ENCODE data around the gene BTN1A1.
A peak's percentile ranks its signal among the peaks of the same experiment; 100 is the strongest.
"Not testable (repeated sequence)": the region's sequence is repeated elsewhere in the genome, so short reads cannot be mapped to it uniquely, and the experiment has no call there.

BTN1A1 gene

DNA sequence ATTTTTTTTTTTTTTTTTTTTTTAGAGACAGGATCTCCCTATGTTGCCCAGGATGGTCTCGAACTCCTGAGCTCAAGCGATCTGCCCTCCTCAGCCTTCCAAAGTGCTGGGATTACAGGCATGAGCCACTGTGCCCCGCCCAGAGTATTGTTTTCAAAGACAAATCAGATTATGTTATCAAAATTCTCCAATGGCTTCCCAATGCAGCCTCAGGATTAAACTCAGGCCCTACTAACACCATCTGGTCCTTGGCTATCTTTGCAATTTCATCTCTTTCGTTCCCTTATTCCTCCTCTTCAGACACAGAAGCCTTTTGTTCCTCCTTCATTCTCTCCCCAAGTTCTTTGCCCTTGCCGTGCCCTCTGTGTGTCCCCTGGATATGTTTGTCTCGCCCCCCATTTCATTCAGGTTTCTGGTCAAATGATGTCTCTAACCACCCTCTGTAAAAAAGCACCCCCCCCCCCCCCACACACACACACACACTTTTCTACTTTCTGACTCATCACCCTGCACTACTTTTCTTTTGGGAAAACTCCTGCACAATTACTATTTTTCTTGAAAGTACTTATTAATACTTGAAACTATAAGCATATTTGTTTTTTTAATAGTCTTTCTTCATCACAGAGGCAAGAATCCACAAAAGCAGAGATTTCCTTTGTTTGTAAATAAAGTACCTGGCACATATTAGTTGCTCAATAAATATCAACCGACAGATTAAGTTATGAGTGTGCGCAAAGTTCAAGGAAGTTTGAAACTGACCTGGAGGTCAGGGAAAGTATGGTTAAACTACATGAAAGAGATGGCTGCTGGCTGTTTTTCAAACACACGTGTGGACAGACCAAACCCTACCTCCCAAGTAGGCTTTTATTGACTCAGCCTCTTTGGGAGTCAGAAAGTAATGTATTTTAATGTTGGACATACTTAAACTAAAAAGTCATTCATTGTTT lies 16.7 kb downstream of the BTN1A1 start:
- no peak for DNase-seq

DNA sequence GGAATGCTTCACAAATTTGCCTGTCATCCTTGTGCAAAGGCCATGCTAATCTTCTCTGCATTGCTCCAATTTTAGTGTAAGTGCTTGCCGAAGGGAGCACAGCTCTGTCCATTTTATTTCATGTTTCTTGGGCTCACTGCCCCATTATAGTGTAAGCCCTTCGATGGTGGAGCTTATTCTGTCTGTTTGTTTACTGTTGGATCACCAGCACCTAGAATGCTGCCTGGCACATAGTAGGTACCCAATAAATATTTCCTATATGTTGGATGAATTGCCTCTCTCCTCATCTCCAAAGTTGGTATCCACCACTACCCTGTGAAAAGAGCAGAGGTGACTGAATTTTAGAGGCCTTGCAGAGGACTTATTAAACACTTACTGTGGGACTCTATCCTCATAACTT lies 19.3 kb downstream of the BTN1A1 start:
- DNase-seq = no peak

DNA sequence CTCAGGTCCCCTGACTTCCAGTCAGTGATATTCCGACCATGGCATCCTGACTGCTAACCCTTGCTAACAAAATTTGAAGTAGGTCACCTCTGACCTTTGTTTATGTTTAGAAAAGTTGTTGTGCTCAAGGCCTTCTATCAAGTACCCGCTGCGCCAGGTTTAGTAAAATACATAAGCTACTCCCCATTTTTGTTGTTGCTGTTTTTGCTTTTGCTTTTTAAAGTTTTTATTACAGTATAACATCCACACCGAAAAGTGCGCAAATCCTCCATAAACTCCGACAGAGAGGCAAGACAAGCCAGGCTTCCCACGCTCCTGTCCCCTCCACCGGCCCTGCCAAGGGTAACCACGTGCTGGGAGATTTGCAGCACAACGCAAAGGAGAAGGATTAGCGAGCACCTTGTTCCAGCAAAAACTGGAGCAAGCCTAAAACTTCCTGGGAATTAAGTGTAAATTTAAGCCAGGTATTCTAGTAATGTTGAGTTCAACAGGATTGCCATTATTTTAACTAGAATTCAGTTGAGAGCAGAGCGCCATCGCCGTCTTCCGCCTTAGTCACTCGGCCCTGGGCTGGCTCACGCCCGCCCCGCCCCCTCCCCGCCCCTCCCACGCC lies 20.2 kb downstream of the BTN1A1 start:
- peak; percentile 87 for DNase-seq

DNA sequence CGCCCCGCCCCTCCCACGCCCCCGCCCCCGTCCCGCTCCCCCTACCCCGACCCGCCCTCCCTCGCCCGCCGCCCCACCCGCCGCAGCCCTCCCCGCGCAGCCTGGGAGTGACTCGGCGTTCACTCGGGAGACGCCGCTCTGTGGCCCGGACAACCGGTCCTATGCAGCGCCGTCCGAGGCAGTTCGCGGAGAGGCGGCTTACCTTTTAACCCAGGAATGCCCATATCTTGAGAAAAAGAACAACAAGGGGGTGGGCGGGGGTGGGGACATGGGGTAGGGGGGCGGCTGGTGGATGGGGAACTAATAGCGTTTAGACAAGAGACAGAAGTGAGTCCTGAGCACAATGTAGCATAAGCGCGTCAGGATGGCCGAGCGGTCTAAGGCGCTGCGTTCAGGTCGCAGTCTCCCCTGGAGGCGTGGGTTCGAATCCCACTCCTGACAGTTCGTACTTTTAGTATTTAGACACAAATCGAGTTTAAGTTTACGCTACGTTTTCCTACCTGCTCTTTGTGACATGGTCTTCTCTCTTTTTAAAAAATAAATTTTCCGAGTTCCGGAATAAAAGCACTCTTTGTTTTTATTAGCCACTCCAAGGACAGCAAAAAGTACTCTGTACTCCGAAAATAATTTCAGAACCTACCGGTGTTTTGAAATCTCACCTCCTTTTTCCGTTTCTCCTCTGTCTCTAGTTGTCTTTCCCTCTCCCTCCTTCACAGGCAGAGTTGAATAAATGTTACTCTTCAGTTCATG lies 20.9 kb downstream of the BTN1A1 start:
- DNase-seq = peak; percentile 93

DNA sequence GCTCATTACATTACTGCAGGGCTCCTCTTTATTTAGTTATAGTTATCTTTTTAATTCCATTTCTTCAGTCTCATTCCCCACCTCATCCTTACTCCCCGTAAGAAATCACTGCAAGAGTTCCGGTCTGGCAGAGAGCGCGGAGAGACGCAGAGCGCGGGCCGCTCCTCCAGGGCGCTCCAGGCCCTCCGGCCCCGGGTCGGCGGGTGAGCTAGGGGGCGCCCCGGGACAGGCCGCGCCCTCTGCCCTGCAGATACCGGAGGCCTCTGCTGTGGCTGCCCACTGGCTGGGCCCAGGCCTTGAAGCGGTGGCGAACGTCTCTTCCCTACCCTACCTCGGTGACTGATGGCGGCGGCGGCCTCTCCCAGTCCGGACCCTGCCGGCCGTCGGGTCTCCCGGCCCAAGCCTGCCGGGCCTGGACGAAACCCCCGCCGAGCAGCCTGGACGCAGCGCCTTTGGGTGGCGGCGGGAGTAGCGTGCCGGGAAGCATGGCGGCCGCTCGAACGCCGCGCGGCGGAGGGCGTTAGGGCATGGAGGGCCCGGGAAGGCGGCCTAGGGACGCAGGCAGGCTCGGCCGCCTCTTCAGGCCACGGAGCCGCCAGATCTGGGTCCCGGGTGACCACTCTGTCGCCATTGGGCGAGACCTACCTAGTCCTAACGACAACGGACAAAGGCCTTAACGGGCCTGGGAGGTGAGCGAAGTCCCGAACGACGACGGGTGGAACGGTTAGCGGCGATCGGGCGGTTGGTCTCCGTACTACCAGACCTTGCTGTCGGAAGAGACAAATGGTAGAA lies 21.7 kb downstream of the BTN1A1 start:
- peak; percentile 86 for DNase-seq

DNA sequence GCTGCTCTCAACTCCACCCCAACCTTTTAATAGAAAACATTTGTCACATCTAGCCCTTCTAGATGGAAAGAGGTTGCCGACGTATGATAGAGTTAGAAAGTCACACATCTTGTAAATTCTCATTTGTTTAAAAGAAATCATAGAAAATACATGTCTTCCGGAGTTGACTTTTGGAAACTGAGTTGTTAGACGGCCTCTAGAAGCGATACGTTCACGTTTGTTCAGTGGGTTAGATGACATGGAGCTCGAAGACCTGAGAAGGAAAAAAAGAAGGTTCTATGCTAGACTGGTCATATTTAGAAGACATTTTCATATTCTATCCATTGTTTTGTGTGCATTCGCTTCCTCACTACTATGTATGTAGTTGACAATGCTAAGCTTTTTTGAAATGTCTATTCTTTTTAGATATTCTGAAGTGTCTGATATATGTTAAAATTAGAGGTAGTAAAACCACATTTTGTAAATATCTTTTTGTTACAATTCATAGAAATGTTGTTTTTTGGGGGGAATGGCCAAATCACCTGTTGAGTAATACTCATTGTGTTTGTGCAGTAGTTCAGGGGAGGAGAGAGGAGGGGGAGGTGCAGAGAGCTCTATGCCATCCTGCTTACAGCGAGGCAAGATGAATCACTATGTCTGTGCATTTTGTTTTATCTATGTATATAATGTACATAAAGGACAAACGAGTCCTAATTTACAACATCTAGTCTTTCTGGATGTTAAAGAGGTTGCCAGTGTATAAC lies 22.6 kb downstream of the BTN1A1 start:
- peak; percentile 10 for DNase-seq

DNA sequence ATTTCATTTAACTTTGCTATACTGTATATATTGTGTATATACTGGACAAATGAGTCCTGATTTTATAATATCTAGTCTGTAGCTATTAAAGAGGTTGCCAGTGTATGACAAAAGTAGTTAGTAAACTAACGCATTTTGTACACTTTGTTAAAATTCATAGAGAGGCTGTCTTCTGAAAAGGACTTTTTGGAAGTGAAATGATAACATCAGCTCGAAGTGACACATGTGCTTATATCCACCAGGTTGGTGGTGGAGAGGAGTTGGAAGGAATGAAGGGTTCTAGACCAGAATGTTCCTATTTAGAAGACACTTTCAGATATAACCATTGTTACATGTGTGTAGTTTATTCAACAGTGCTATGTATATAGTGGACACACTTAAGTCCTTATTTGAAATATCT lies 24.2 kb downstream of the BTN1A1 start:
- not testable (repeated sequence) for DNase-seq

DNA sequence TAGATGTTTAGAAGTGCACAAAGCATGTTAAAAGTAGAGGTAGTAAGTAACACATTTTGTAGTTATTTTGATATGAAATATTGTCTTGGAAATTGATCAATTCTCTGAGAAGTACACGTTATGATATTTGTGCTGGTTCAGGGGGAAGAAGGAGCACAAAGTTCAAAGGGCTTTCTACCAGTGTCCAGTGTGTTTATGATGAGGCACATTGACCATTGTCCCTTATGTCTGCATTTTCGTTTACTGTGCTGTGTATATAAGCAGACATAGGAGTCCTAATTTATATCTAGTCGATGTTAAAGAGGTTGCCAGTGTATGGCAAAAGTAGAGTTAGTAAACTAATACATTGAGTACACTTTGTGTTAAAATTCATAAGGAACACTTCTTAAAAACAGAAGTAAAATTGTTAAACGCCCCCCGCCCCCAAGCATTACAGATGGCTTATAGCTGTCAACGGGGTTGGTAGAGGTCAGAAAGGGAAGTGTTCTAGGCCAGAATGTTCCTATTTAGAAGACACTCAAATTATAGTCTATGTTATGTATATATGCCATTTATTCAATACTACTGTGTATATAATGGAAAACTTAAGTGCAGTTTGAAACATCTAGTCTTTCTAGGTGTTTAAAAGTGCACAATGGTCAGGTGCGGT lies 24.7 kb downstream of the BTN1A1 start:
- no peak for DNase-seq

DNA sequence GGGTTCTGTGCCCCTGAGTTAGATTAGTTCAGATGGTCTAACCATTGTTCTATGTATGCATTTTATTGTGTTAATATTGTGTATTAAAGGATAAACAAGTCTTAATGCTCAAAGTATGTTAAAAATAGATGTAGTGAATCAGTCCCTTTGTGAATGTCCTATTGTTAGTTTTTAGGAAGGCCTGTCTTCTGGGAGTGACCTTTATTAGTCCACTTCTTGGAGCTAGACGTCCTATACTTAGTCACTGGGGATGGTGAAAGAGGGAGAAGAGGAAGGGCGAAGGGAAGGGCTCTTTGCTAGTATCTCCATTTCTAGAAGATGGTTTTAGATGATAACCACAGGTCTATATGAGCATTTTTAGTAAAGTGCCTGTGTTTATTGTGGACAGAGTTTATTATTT lies 25.7 kb downstream of the BTN1A1 start:
- no peak for DNase-seq

DNA sequence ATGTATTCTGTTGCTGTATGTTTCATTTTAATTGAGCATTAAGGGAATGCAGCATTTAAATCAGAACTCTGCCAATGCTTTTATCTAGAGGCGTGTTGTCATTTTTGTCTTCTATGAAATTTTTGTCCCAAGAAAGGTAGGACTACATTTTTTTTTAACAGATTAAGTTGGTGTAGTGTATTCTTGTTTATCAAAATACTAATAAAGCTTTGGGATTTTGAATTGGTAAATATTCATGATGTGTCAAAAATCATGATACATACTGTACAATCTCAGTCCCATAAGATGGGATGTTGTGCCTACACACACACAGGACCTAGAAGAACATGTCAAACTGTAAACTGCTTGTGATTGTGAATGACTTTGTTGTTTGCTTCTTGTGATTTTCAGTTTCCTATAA lies 26.8 kb downstream of the BTN1A1 start:
- DNase-seq = no peak

DNA sequence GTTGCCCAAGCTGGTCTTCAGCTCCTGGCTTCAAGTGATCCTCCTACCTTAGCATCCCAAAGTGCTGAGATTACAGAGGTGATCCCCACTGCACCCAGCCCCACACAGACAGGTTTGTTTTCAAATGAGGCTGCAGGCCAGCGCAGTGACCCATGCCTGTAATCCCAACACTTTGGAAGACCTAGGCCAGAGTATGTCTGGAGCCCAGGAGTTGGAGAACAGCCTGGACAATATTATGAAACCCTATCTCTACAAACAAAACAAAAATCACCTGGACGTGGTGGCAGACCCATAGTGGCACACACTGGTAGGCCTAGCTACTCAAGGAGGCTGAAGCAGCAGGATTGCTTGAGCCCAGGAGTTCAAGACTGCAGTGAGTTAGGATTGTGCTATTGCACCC lies 30.1 kb downstream of the BTN1A1 start:
- DNase-seq = no peak

DNA sequence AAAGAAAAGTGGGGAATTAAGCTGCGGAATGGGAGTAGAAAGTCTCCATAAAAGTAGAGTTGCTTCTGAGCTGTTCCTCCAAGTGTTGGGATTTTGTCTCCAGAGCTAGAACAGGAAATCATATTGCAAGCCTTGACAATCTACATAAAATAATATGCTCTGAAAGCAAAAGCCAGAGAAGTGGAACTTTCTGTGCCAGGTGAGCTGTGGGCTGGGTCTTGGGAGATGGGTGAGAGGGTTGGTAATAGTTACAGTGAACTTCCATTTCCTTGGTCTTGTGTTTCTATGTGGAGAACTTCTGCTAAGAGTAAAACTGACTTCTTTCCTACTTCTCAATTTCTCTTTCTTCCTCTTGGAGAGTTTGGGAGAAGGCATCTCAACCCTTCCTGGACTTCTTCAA lies 31.8 kb downstream of the BTN1A1 start:
- peak; percentile 20 for DNase-seq

DNA sequence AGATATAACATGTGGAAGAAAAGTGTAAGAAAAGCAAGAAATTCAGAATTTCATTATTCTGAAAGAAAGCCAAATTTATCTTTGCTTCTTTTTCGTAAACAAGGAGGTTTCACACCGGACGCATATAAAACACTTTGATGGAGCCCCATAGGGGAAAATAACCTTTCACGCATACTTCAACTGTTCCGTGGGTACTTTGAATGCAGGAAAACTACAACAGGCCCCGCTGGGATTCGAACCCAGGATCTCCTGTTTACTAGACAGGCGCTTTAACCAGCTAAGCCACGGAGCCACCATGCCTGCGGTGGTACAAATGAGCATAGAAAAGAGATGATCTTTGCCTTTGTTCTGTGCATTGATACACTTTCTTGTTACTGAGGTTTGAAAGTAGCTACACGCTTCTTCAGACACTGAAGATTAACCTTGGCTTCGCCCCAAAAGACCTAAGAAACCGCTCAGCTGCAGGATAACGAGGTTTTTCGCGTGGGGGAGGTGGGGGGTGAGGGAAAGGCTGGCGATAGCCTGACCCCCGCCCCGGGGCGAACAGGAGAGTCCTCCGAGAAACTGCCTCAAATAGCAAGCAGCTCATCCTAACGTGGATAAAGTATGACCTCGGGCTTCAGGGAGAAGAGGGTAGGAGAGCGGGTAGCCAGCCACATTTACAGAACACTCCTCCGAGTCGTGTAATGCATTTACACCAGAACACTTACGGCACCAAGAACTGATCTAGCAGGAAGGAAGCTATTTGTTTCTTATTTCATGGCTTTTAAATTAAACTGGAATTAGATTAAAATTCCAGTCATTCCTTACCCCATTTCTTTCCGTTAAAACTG lies 32.8 kb downstream of the BTN1A1 start:
- peak; percentile 92 for DNase-seq

DNA sequence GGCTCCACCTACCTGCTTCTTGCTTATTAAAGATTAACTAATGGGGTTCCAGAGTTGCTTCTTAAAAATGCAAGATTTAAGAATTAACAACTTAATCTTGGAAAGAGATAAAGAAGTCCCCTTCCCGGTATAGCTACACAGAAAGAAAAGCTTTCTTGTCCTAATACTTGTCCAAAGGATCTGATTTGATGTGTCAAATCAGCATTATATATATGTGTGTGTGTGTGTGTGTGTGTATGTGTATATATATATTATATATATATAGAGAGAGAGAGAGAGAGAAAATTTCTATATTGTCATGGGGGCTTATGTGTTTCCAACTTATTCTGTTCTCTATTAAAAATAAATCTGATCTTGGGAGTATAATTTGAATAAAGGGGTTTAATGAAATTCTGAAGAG lies 33.4 kb downstream of the BTN1A1 start:
- no peak for DNase-seq

DNA sequence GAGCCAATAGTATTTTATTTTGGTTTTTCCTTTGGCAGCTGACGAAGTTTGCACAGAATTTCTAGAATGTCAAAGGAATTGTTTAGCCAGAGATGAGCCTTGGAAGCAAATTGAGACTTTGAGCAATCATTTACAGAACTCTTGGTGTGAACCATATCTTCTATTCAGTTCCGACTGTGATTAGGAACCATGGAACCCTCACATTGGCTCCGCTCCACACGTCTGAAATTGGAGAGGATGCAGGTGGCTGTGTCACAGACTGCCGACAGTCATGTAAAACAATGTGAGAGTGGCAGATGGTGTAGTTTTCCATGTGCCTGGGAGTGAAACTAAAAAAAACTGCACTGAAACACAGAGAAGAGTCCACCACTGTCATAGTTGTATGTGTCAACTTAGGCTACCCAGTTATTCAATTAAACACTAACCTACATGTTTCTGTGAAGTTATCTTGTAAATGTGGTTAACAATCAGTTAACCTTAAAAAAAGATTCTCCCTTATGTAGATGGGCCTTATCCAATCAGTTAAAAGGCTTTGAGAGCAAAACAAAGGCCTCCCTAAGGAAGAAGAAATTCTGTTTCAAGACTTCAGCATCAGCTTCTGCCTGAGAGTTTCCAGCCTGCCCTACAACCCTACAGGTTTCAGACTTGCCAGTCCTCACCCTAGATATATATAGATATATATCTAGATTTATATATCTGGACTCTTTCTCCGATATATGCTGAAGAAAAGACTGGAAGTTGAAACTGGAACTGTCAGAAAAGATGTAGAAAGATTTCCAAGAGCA lies 34.8 kb downstream of the BTN1A1 start:
- peak; percentile 60 for DNase-seq

DNA sequence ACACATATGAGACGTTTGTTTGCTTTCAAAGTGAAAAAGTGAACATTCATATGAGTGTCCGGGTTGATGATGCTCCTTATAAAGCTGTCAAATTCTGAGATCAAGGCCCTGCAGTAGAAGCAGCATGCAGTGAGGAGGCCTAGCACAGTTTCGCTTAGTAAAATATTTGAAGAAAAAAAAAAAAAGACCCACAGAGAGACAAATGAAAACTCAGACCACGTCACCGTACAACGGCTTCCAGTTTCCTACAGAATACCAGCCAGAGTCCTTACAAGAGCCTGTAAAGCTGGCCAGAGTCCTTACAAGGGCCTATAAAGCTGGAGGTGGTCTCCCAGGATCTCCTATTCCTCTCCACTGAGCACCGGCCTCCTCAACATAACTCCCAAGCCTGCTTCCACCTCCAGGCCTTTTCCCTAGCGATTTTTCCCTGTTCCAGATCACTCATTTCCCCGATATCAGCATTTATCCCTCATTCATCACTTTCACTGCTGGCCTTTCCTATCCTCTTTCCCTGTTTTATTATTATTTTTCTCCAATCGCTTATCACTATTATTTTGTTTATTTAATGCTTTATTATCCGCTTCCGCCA lies 36.6 kb downstream of the BTN1A1 start:
- DNase-seq = peak; percentile 77

DNA sequence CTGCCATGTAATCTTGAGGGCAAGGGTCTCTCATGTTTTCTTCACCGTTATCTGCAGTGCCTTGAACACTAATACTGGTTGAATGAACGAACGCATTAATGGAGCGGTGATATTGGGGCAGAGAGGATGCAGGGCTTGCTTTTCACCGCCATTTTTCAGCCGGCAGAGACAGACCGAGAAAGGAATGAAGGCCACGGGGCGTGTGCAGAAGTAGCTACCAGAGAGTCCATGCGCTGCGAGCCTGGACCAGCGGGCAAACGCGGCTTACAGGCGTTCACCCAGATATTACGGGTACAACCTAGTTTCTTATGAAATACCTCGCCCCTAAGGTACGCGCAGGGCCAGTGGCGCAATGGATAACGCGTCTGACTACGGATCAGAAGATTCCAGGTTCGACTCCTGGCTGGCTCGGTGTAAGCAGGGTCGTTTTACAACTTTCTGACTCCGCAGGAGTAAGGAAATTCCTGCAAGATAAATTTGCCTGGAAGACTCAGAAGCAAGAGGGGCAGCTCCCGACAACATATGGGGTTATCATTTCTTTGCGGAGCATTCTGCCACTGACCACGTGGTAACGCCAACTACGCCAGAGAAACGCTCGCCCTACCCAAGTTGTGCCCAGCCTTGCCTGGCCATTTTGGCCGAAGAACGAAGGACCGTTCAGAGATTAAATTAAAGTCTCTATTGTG lies 37.2 kb downstream of the BTN1A1 start:
- peak; percentile 98 for DNase-seq

DNA sequence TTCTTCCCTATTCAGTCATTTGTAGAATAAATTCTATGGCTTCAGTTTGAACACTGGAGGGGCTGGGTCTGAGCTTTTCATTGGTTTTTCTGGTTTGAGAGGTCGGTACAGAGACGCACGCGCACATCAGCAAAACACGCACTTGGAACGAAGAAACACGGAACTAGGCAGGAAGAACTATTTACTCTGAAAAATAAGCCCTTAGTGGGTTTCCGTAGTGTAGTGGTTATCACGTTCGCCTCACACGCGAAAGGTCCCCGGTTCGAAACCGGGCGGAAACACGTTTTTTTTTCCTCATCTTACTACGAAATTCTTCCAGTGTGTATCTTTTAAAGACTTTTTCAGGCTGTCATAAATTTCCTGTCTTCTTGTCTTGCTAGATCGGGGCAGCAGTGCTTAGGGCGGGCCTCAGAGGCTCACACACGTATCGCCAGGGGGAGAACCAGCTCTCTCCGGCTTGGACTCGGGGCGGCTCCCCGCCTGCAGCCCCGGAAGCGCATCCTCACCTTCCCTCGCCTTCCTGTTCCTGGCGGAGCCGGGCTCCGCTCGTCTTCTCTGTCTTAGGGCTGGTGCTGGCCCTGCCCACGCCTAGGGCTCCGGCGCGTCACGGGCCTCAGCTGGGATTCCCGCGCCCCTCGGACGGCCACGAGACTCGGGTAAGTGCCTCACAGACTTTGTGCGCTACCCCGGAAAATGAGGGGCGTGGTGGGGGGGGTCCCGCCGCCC lies 37.9 kb downstream of the BTN1A1 start, which contains the start of gene HMGN4:
TSS of gene HMGN4 (plus strand) at position 521 of the 726 bp plus-strand sequence. CDS start 6,841 bp downstream, outside the sequence.
- peak; percentile 96 for DNase-seq
